ENCODE measurements around the gene MIEF1. TPM values are rescaled to one million over a fixed set of nuclear protein-coding genes. Genes with fewer than 3 reads are reported as not detected.

Gene MIEF1
- total and polyA plus RNA-seq, 8 donors, result 5.1 to 47.3 (median 16.2) TPM

GRCh38 chr22:39476664-39477063 is 25.4 kb upstream of the MIEF1 start:
- TF ChIP-seq CTCF (IDR thresholded peaks at IDR 0.05) (no peak), EP300 (IDR thresholded peaks at IDR 0.05) (no peak), POLR2AphosphoS5 (IDR thresholded peaks at IDR 0.05) (no peak), POLR2A (IDR thresholded peaks at IDR 0.05) (no peak)
- intact Hi-C loops (cut with DNase I; ENCODE audit: low total_unique reads), result no loop called here
- Histone ChIP-seq H3K27me3 (no peaks in the 10 kb centered on the region), H3K9me3 (no peaks in the 10 kb centered on the region), H3K4me3 (no peak overlapping the region), H3K36me3 (peaks cover 0 to 13% (median 0%) of the 10 kb centered on the region in 4 donors), H3K27ac (no peak overlapping the region), H3K4me1 (peaks cover 26 to 44% (median 40%) of the 10 kb centered on the region in 4 donors)
- WGBS, 5 donors, result 80 to 92% (median 85%) methylated on average over 13 of the region's 13 CpGs
- DNase-seq, result no peak

DNA sequence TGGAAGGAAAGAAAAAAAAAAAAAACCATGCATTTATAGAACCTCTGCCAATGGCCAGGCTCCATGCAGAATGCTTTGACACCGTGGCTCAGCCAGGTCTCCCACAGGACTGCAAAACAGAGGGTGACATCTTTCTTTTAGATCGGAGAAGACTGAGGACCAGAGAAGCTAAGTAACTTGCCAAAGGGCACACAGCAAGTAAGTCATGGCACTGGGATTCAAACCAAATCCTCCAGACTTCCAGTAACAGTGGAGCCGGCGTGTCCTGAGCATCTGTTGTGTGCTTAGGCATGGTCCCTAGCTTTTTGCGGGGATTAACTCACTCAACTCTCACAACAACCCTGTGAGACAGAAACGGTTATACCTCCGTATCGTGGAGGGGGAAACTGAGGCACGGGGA is 24.5 kb upstream of the MIEF1 start:
- intact Hi-C loops (cut with DNase I; ENCODE audit: low total_unique reads), result no loop called here
- Histone ChIP-seq H3K27ac (no peak overlapping the region), H3K9me3 (no peaks in the 10 kb centered on the region), H3K4me1 (peaks cover 17 to 36% (median 31%) of the 10 kb centered on the region in 4 donors), H3K4me3 (no peak overlapping the region), H3K27me3 (no peaks in the 10 kb centered on the region), H3K36me3 (peaks cover 0 to 13% (median 0%) of the 10 kb centered on the region in 4 donors)
- no peak for DNase-seq
- TF ChIP-seq CTCF (IDR thresholded peaks at IDR 0.05), result no peak
- TF ChIP-seq POLR2AphosphoS5 (IDR thresholded peaks at IDR 0.05), result no peak
- TF ChIP-seq POLR2A (IDR thresholded peaks at IDR 0.05), result no peak
- TF ChIP-seq EP300 (IDR thresholded peaks at IDR 0.05), result no peak
- WGBS, 5 donors, result 89 to 94% (median 91%) methylated on average over 9 of the region's 9 CpGs

DNA sequence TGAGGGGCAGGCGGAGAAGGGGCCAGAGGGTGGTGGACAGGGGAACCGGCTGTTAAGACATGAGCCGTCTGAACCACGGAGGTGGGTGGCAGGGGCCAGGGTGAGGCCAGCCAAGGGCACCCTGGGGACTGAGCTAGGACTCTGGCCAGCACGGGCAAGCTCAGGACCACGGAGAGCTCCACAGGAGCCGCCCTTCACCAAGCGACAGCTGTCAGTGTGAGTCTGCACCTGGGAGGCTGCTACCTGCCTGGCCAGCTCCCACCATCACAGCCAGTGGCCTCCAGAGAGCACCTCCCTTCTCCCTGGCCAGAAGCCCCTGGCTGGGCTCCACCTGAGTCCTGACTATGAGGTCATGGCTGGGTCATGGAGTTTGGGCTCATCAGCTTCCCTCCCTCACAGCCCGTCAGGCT is 23.6 kb upstream of the MIEF1 start:
- intact Hi-C loops (cut with DNase I; ENCODE audit: low total_unique reads), result no loop called here
- no peak overlapping the region for H3K4me3 ChIP-seq
- H3K36me3 ChIP-seq, result peaks cover 0 to 13% (median 0%) of the 10 kb centered on the region in 4 donors
- H3K27ac ChIP-seq, result no peak overlapping the region
- 37 to 62% (median 51%) methylated on average over 5 to 9 of the region's 9 CpGs for WGBS, 5 donors
- H3K9me3 ChIP-seq, result no peaks in the 10 kb centered on the region
- peaks cover 16 to 27% (median 24%) of the 10 kb centered on the region in 4 donors for H3K4me1 ChIP-seq
- DNase-seq, result peak; percentile 45 to 80
- no peak for TF ChIP-seq POLR2A (IDR thresholded peaks at IDR 0.05)
- TF ChIP-seq CTCF (IDR thresholded peaks at IDR 0.05), result no peak
- no peak for TF ChIP-seq EP300 (IDR thresholded peaks at IDR 0.05)
- no peak for TF ChIP-seq POLR2AphosphoS5 (IDR thresholded peaks at IDR 0.05)
- no peaks in the 10 kb centered on the region for H3K27me3 ChIP-seq

DNA sequence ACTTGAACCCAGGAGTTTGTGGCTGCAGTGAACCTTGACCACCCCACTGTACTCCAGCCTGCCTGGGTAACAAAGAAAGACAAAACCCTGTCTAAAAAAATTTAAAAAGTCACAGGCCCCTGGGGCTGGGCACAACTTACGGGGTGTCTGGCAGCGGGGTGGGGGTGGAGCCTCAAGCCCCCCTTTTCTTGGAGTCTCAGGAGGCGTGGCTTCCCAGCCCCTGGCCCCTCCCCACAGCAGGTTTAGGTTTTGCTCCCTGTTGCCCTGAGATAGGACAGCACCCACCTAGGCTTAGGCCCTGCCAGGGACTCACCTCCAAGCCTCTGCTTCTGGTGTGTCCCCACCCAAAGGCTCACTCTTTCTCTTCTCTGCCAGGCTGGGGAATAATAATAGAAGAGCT is 22.8 kb upstream of the MIEF1 start:
- H3K36me3 ChIP-seq, result peaks cover 0 to 13% (median 0%) of the 10 kb centered on the region in 4 donors
- 71 to 83% (median 81%) methylated on average over 3 of the region's 3 CpGs for WGBS, 5 donors

More for the DNA sequence above, 22.8 kb upstream of the MIEF1 start:
- no peaks in the 10 kb centered on the region for H3K9me3 ChIP-seq
- peaks cover 12 to 19% (median 16%) of the 10 kb centered on the region in 4 donors for H3K4me1 ChIP-seq
- no peak for DNase-seq
- no peaks in the 10 kb centered on the region for H3K27me3 ChIP-seq
- intact Hi-C loops (cut with DNase I; ENCODE audit: low total_unique reads), result no loop called here
- no peak overlapping the region for H3K4me3 ChIP-seq
- H3K27ac ChIP-seq, result no peak overlapping the region
- no peak for TF ChIP-seq POLR2A (IDR thresholded peaks at IDR 0.05)
- no peak for TF ChIP-seq EP300 (IDR thresholded peaks at IDR 0.05)
- no peak for TF ChIP-seq CTCF (IDR thresholded peaks at IDR 0.05)
- TF ChIP-seq POLR2AphosphoS5 (IDR thresholded peaks at IDR 0.05), result no peak

All from stomach (tissue), 9 donors.